ENCODE results near the gene ZIC1.

DNA sequence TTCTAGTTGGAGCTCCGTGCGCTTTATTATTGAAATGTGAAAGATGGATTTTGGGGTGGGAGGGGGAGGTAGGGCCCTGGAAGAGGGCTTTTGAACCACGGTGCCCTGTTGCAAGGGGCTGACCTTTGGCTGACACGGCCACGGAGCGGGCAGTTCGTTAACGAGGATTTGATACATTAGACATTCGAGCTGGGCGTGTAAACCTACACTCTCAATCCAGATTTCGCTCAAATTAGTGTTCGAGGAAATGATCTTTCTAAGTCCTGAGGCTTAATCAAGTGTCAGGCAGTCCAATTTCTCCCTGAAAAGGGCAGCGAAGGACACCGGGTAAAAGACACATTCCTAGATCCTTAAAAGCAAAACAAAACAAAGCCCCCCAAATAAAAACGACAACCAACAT, 13.0 kb downstream of the ZIC1 start:
- TF ChIP-seq PATZ1 (CRISPR knock-in tag; IDR thresholded peaks at IDR 0.05): no peak
- TF ChIP-seq POLR2A (IDR thresholded peaks at IDR 0.05; ENCODE audit: insufficient read depth in 1 of 2, low read depth in 2 of 2, low read length in 2 of 2): no peak
- no peak for TF ChIP-seq JUND (CRISPR knock-in tag; IDR thresholded peaks at IDR 0.05)
- TF ChIP-seq, protein P1, sequence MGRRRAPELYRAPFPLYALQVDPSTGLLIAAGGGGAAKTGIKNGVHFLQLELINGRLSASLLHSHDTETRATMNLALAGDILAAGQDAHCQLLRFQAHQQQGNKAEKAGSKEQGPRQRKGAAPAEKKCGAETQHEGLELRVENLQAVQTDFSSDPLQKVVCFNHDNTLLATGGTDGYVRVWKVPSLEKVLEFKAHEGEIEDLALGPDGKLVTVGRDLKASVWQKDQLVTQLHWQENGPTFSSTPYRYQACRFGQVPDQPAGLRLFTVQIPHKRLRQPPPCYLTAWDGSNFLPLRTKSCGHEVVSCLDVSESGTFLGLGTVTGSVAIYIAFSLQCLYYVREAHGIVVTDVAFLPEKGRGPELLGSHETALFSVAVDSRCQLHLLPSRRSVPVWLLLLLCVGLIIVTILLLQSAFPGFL (CRISPR knock-in tag; IDR thresholded peaks at IDR 0.05): no peak
- TF ChIP-seq, protein P2, sequence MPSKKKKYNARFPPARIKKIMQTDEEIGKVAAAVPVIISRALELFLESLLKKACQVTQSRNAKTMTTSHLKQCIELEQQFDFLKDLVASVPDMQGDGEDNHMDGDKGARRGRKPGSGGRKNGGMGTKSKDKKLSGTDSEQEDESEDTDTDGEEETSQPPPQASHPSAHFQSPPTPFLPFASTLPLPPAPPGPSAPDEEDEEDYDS (CRISPR knock-in tag; IDR thresholded peaks at IDR 0.05): no peak
- TF ChIP-seq E2F2 (CRISPR knock-in tag; IDR thresholded peaks at IDR 0.05; ENCODE audit: borderline replicate concordance): no peak
- no peak for TF ChIP-seq PBX3 (CRISPR knock-in tag; IDR thresholded peaks at IDR 0.05; ENCODE audit: borderline replicate concordance)
- TF ChIP-seq ZNF792 (CRISPR knock-in tag; IDR thresholded peaks at IDR 0.05): no peak
- TF ChIP-seq, protein P3, sequence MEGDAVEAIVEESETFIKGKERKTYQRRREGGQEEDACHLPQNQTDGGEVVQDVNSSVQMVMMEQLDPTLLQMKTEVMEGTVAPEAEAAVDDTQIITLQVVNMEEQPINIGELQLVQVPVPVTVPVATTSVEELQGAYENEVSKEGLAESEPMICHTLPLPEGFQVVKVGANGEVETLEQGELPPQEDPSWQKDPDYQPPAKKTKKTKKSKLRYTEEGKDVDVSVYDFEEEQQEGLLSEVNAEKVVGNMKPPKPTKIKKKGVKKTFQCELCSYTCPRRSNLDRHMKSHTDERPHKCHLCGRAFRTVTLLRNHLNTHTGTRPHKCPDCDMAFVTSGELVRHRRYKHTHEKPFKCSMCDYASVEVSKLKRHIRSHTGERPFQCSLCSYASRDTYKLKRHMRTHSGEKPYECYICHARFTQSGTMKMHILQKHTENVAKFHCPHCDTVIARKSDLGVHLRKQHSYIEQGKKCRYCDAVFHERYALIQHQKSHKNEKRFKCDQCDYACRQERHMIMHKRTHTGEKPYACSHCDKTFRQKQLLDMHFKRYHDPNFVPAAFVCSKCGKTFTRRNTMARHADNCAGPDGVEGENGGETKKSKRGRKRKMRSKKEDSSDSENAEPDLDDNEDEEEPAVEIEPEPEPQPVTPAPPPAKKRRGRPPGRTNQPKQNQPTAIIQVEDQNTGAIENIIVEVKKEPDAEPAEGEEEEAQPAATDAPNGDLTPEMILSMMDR (CRISPR knock-in tag; IDR thresholded peaks at IDR 0.05): no peak
- no peak for TF ChIP-seq ZFY (CRISPR knock-in tag; IDR thresholded peaks at IDR 0.05)
- TF ChIP-seq SIN3A (IDR thresholded peaks at IDR 0.05; ENCODE audit: borderline replicate concordance, low read depth, low read length): no peak
- no peak for TF ChIP-seq ZNF10 (CRISPR knock-in tag; IDR thresholded peaks at IDR 0.05; ENCODE audit: borderline replicate concordance, low read depth)
- no peak for TF ChIP-seq DNMT3B (CRISPR knock-in tag; conservative IDR thresholded peaks at IDR 0.05)
- TF ChIP-seq HOXA7 (CRISPR knock-in tag; IDR thresholded peaks at IDR 0.05): no peak
